ENCODE measurements around the gene TMEM82. TPM values are rescaled to one million over a fixed set of nuclear protein-coding genes. Genes with fewer than 3 reads are reported as not detected.

TMEM82 gene
- total and polyA plus RNA-seq, 3 donors from 2014 or later: not detected

DNA sequence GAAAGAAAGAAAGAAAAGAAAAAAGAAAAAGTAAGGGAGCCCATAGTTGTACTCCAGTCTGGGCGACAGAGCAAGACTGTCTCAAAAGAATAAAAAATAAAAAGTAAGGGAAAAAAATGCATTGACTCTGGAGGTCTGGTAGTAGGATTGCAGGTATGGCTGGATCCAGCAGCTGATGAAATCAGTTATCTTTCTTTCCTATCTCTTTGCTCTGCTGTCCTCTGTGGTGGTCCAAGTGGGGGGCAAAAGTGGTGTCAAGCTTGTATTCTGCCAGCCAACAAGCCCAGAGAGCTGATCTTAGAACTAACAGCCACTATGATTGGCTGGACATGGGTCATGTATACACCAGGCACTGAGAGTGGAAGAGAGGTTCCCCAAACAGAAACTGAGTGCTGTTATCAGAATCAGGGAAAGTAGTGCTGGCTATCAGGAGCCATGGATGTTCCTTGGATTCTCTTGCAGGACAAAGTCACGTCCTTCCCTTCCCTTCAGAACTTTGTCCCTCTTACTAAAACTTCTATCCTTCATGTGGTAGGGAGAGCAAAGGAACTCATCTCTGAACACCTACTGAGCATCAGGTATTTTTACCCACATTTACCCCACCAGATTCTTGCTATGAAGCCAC, 12.8 kb downstream of the TMEM82 start:
- TF ChIP-seq POLR2A (IDR thresholded peaks at IDR 0.05): no peak
- TF ChIP-seq, protein P1, sequence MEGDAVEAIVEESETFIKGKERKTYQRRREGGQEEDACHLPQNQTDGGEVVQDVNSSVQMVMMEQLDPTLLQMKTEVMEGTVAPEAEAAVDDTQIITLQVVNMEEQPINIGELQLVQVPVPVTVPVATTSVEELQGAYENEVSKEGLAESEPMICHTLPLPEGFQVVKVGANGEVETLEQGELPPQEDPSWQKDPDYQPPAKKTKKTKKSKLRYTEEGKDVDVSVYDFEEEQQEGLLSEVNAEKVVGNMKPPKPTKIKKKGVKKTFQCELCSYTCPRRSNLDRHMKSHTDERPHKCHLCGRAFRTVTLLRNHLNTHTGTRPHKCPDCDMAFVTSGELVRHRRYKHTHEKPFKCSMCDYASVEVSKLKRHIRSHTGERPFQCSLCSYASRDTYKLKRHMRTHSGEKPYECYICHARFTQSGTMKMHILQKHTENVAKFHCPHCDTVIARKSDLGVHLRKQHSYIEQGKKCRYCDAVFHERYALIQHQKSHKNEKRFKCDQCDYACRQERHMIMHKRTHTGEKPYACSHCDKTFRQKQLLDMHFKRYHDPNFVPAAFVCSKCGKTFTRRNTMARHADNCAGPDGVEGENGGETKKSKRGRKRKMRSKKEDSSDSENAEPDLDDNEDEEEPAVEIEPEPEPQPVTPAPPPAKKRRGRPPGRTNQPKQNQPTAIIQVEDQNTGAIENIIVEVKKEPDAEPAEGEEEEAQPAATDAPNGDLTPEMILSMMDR (IDR thresholded peaks at IDR 0.05): no peak
- Histone ChIP-seq H3K4me3 (no peak overlapping the region), H3K36me3 (ENCODE audit: low read depth, missing control alignments) (no peaks in the 10 kb centered on the region), H3K27ac (no peak overlapping the region), H3K9me3 (no peaks in the 10 kb centered on the region), H3K4me1 (peaks cover 18% of the 10 kb centered on the region), H3K27me3 (no peaks in the 10 kb centered on the region)
- DNase-seq: no peak
- WGBS, 2 donors: 79 to 84% methylated on average over 2 of the region's 2 CpGs
- intact Hi-C loops (cut with DNase I; ENCODE audit: low total_unique reads): no loop called here

DNA sequence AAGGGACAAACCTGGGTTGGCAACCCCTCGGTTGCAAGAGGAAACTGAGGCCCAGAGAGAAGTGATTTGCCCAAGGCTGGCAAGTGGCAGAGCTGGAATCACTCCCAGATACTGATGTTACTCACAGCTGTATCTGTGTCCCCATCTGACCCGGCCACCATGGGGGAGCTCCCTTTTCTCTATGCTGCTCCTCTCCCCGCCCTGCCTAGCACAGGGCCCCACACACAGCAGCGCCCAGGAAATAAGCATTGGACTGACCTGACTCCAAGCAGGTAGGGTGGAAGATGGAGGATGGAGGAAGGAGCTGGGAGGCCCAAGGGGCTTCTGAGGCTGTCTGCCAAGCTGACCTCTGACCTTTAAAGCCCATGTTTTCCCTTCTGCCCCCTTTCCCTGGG, 13.3 kb downstream of the TMEM82 start:
- Histone ChIP-seq H3K9me3 (no peaks in the 10 kb centered on the region), H3K27me3 (no peaks in the 10 kb centered on the region), H3K4me1 (peaks cover 20% of the 10 kb centered on the region), H3K27ac (no peak overlapping the region), H3K4me3 (no peak overlapping the region), H3K36me3 (ENCODE audit: low read depth, missing control alignments) (no peaks in the 10 kb centered on the region)
- TF ChIP-seq, protein P1 (IDR thresholded peaks at IDR 0.05): no peak
- TF ChIP-seq POLR2A (IDR thresholded peaks at IDR 0.05): no peak
- intact Hi-C loops (cut with DNase I; ENCODE audit: low total_unique reads): no loop called here
- DNase-seq: no peak
- 88 to 90% methylated on average over 4 of the region's 4 CpGs for WGBS, 2 donors

DNA sequence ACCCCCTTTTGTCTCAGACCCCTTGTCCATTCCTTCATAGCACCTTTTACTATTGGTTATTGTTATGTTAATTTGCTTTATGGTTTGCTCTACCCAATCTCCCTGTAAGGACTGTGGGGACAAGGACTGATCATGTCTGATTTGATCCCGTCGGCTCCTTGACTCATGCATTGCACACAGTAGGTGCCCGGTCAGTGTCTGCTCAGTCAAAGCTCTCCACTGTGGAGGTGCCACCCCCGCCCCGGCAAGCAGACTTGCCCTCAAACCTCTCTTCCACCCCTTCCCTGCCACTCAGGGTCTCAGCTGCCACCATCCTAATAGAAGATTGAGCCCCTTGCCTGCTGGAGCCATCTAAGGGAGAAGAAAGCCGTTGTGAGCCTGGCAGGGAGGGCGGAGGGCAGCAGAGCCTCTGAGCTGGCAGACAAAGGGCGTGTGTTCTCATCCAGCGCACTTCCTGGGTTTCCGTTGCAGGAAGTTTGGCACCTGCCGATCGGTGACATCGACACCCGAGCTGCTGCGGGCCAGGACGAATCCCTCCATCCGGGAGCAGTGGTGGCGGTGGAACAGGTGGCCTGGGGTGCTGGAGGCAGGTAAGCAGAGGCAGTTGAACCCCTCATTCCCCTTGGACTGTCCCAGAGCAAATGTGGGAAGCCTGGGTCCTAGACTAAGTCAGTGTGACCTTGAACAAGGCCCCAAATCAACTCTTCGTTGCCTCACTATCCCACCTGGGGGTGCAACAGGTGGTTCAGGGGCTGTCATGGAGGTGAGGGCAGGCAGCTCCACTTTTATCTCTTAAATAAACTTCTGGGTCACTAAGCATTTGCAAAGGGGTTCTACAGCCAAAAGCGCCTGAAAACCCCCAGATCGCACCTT, 14.1 kb downstream of the TMEM82 start:
- Histone ChIP-seq H3K9me3 (no peaks in the 10 kb centered on the region), H3K27ac (peak overlapping the region in 1 of 2 donors; percentile 93), H3K4me1 (peaks cover 27% of the 10 kb centered on the region), H3K27me3 (no peaks in the 10 kb centered on the region), H3K36me3 (ENCODE audit: low read depth, missing control alignments) (no peaks in the 10 kb centered on the region), H3K4me3 (no peak overlapping the region)
- TF ChIP-seq, protein P1 (IDR thresholded peaks at IDR 0.05): no peak
- TF ChIP-seq POLR2A (IDR thresholded peaks at IDR 0.05): no peak
- intact Hi-C loops (cut with DNase I; ENCODE audit: low total_unique reads): no loop called here
- 63 to 86% methylated on average over 17 to 21 of the region's 21 CpGs for WGBS, 2 donors
- DNase-seq: peak; percentile 25

DNA sequence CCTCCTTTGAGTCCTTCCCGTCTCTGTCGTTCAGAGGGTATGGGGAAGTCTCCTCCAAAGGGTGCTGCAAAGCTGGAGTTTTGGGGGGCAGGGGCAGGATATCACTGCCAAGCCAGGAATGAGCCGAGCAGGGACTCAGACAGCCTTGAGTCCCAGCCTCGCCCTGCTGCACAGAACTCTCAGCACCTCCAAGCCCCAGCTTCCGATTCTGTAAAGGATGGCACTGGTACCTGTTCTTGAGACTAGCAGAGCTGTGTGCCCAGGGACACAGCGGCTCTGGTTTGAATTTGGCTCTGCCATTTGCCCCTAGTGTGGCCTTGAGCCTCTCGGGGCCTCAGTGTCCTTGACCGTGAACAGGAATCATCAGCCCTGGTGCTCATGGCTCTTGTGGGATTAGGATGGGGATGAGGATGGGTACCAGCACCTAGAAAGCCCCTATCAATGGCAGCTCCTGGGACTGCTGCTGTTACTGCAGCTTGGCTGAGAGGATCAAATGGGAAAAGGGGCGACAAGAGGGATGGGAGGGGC, 14.8 kb downstream of the TMEM82 start:
- Histone ChIP-seq H3K4me1 (peaks cover 32% of the 10 kb centered on the region), H3K27ac (peak overlapping the region; percentile 89 to 93), H3K27me3 (no peaks in the 10 kb centered on the region), H3K4me3 (peak overlapping the region in 1 of 2 donors; percentile 76), H3K9me3 (no peaks in the 10 kb centered on the region), H3K36me3 (ENCODE audit: low read depth, missing control alignments) (no peaks in the 10 kb centered on the region)
- intact Hi-C loops (cut with DNase I; ENCODE audit: low total_unique reads): no loop called here
- no peak for DNase-seq
- TF ChIP-seq, protein P1 (IDR thresholded peaks at IDR 0.05): no peak
- no peak for TF ChIP-seq POLR2A (IDR thresholded peaks at IDR 0.05)
- 55 to 60% methylated on average over 8 to 9 of the region's 9 CpGs for WGBS, 2 donors
